ENCODE measurements around the gene IFI30.

Gene IFI30

GRCh38 chr19:18173572-18174288 lies at the start of gene IFI30:
IFI30 (plus strand) TSS chr19:18173813; CDS start chr19:18173842, 29 bp downstream.
- TF ChIP-seq GATA3 (IDR thresholded peaks at IDR 0.05; ENCODE audit: low read depth, low read length) (no peak), GATA2 (IDR thresholded peaks at IDR 0.05; ENCODE audit: low read depth, low read length) (no peak)

DNA sequence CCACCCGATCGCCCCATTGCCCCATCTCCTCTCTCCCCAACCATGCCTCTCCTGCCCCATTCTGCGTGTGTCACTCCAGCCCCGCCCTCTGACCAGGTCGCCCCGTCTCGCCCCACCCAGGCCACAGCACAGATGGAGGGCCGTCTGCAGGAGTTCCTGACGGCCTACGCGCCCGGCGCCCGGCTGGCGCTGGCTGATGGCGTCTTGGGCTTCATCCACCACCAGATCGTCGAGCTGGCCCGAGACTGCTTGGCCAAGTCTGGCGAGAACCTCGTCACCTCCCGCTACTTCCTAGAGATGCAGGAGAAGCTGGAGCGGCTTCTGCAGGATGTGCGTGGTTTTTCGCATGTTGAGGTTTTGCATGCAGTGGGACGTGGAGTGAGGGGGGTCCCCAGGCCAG lies 49.8 kb upstream of the IFI30 start:
- TF ChIP-seq GATA2 (IDR thresholded peaks at IDR 0.05; ENCODE audit: low read depth, low read length) (no peak), GATA3 (IDR thresholded peaks at IDR 0.05; ENCODE audit: low read depth, low read length) (no peak)

GRCh38 chr19:18126097-18126496 lies 47.5 kb upstream of the IFI30 start:
- TF ChIP-seq GATA2 (IDR thresholded peaks at IDR 0.05; ENCODE audit: low read depth, low read length) (no peak), GATA3 (IDR thresholded peaks at IDR 0.05; ENCODE audit: low read depth, low read length) (no peak)

DNA sequence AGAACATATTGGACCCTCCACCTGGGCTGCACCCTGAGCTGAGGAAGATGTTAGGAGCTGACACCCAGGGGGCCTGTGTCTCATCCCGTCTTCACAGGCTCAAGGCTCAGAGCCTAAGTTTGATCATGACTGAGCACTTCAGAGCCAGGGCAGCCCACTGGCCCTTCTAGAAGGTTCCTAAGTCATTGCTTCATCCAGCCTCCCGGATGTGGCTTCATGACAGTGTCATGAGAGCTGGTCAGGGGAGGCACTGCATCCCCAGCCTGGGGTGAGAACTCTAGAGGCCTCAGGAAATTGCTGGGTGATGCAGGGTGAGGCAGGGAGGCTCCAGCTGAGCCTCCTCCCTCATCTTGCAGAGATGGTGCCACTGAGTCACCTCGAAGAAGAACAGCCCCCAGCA lies 45.6 kb upstream of the IFI30 start:
- TF ChIP-seq GATA3 (IDR thresholded peaks at IDR 0.05; ENCODE audit: low read depth, low read length) = no peak
- no peak for TF ChIP-seq GATA2 (IDR thresholded peaks at IDR 0.05; ENCODE audit: low read depth, low read length)

DNA sequence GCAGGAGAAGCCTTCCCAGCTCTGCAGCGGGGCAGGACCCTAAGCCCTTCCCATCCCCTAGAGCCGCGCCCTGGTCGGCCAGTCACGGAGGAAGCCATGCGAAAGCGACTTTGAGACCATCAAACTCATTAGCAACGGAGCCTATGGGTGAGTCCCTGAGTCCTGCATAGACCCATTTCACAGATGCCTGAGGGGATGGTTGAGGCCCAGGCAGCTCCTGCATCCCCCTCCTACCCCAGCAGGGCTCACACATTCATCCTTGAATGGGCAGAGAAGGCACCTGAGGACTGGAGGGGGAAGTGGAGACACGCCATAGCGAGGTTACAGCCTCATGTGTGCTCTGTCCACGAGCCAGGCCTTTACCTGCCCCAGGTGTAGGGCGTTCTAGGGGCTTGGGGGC lies 44.8 kb upstream of the IFI30 start:
- no peak for TF ChIP-seq GATA2 (IDR thresholded peaks at IDR 0.05; ENCODE audit: low read depth, low read length)
- no peak for TF ChIP-seq GATA3 (IDR thresholded peaks at IDR 0.05; ENCODE audit: low read depth, low read length)

GRCh38 chr19:18130523-18131242 lies 42.9 kb upstream of the IFI30 start:
- no peak for TF ChIP-seq GATA2 (IDR thresholded peaks at IDR 0.05; ENCODE audit: low read depth, low read length)
- TF ChIP-seq GATA3 (IDR thresholded peaks at IDR 0.05; ENCODE audit: low read depth, low read length) = no peak

DNA sequence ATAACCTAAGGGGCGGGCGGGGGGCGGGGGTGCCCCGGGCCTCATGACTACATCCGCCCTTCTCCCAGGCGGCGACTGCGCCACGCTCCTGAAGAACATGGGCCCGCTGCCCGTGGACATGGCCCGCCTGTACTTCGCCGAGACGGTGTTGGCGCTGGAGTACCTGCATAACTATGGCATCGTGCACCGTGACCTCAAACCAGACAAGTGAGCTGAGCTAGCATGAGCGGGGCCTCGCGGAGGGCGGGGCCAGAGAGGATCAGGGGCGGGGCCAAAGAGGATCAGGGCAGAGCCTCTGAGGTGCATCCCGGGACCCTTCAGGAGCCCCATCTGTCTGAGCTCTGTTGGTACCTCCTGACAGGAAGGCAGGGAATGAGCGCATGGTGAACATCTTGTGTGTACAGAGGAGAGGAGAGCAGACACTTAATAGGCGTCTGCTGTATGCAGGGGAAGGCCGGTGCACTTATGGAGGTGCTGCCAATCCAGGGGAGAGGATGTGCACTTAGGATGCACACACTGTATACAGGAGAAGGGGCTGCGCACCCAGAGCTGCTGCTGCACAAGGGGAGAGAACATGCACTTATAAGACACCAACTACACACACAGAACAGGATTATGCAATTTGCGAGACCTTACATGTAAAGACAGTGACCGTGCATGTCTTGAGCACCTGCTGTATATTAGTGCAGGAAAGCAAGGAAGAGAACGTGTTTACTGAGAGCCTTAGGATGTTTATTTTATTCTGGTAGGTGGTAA lies 41.6 kb upstream of the IFI30 start:
- TF ChIP-seq GATA2 (IDR thresholded peaks at IDR 0.05; ENCODE audit: low read depth, low read length) (no peak), GATA3 (IDR thresholded peaks at IDR 0.05; ENCODE audit: low read depth, low read length) (no peak)

GRCh38 chr19:18135712-18136584 lies 37.7 kb upstream of the IFI30 start:
- TF ChIP-seq GATA2 (IDR thresholded peaks at IDR 0.05; ENCODE audit: low read depth, low read length) (no peak), GATA3 (IDR thresholded peaks at IDR 0.05; ENCODE audit: low read depth, low read length) (no peak)

GRCh38 chr19:18137242-18137641 lies 36.4 kb upstream of the IFI30 start:
- TF ChIP-seq GATA3 (IDR thresholded peaks at IDR 0.05; ENCODE audit: low read depth, low read length) (no peak), GATA2 (IDR thresholded peaks at IDR 0.05; ENCODE audit: low read depth, low read length) (no peak)

- TF ChIP-seq GATA2 (IDR thresholded peaks at IDR 0.05; ENCODE audit: low read depth, low read length) (no peak), GATA3 (IDR thresholded peaks at IDR 0.05; ENCODE audit: low read depth, low read length) (no peak)
These were observed 35.8 kb upstream of the IFI30 start for GRCh38 chr19:18137657-18138339.

DNA sequence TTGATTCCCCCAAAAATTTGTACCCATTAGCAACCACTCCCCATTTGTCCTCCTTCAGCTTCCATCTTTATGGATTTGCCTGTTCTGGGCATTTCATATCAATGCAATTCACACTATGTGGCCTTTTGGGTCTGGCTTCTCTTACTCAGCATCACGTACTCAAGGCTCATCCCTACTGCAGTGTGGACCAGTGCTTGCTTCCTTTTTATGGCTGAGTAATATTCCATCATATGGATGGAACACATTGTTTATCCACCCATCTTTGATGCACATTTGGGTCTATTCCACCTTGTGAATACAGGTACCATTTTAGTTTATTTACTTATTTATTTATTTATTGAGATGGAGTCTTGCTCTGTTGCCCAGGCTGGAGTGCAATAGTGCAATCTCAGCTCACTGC lies 33.1 kb upstream of the IFI30 start:
- TF ChIP-seq GATA2 (IDR thresholded peaks at IDR 0.05; ENCODE audit: low read depth, low read length) (no peak), GATA3 (IDR thresholded peaks at IDR 0.05; ENCODE audit: low read depth, low read length) (no peak)

GRCh38 chr19:18141031-18141430 lies 32.6 kb upstream of the IFI30 start:
- TF ChIP-seq GATA2 (IDR thresholded peaks at IDR 0.05; ENCODE audit: low read depth, low read length) (no peak), GATA3 (IDR thresholded peaks at IDR 0.05; ENCODE audit: low read depth, low read length) (no peak)

DNA sequence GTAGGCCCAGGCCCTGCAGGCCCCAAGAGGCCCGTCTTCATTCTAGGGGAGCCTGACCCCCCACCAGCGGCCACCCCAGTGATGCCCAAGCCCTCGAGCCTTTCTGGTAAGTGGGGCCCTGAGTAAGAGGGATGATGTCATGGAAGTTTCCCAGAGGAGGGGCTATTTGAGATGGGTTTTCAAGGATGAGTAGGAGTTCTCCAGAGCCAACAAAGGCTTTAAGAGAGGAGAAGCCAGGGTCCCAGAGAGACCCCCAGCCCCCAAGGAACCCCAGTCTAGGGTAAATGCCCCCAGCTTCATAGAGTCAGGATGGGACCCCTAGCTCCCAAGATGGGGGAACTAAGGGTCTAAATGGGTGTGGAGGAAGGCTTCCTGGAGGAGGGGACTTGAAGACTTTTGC lies 29.7 kb upstream of the IFI30 start:
- TF ChIP-seq GATA3 (IDR thresholded peaks at IDR 0.05; ENCODE audit: low read depth, low read length) (no peak), GATA2 (IDR thresholded peaks at IDR 0.05; ENCODE audit: low read depth, low read length) (no peak)

Measured in SH-SY5Y (cell line).